Measurements from ENCODE around the gene TCEANC.

The TCEANC gene

DNA sequence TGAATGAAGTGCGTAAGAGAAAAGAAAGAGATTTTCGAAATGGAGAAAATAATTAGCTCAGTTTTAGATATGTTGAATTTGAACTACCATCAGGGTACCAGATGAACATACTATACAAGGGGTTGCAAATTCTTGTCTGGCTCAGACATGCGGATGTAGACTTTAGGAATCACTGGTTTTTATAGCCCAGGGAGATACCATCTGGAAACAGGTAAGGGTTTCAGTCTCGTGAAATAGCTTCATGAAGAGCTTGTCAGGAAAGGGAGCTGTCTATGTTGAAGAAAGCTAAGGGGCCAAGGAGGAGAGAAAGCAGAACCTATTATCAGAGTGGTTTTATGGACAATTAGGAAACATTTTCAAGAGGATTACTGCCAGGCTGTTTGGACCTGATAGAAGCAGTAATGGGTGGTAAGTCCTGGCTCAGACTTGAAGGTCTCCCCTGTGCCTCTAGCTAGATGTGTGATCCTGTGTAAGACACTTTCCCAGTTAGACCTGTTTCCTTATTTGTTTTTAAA is 42.7 kb downstream of the TCEANC start:
- no peak for ATAC-seq
- TF ChIP-seq OSR1 (CRISPR knock-in tag; IDR thresholded peaks at IDR 0.05) (no peak), ZFP30 (CRISPR knock-in tag; IDR thresholded peaks at IDR 0.05) (no peak), CSDC2 (CRISPR knock-in tag; IDR thresholded peaks at IDR 0.05) (no peak), RARB (CRISPR knock-in tag; IDR thresholded peaks at IDR 0.05) (no peak), ISL1 (CRISPR knock-in tag; IDR thresholded peaks at IDR 0.05) (no peak), ZNF8 (CRISPR knock-in tag; IDR thresholded peaks at IDR 0.05) (no peak), ARNTL (CRISPR knock-in tag; IDR thresholded peaks at IDR 0.05; ENCODE audit: borderline replicate concordance, low read depth) (no peak), PPARA (CRISPR knock-in tag; IDR thresholded peaks at IDR 0.05; ENCODE audit: borderline replicate concordance) (no peak), BACH2 (CRISPR knock-in tag; IDR thresholded peaks at IDR 0.05; ENCODE audit: borderline replicate concordance) (no peak), ZNF565 (CRISPR knock-in tag; conservative IDR thresholded peaks at IDR 0.05; ENCODE audit: low read depth) (no peak), ZNF70 (CRISPR knock-in tag; IDR thresholded peaks at IDR 0.05) (no peak), SNAI2 (CRISPR knock-in tag; IDR thresholded peaks at IDR 0.05) (no peak)
- TF ChIP-seq, protein P1, sequence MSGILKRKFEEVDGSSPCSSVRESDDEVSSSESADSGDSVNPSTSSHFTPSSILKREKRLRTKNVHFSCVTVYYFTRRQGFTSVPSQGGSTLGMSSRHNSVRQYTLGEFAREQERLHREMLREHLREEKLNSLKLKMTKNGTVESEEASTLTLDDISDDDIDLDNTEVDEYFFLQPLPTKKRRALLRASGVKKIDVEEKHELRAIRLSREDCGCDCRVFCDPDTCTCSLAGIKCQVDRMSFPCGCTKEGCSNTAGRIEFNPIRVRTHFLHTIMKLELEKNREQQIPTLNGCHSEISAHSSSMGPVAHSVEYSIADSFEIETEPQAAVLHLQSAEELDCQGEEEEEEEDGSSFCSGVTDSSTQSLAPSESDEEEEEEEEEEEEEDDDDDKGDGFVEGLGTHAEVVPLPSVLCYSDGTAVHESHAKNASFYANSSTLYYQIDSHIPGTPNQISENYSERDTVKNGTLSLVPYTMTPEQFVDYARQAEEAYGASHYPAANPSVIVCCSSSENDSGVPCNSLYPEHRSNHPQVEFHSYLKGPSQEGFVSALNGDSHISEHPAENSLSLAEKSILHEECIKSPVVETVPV (CRISPR knock-in tag; IDR thresholded peaks at IDR 0.05), result no peak
- TF ChIP-seq, protein P2, sequence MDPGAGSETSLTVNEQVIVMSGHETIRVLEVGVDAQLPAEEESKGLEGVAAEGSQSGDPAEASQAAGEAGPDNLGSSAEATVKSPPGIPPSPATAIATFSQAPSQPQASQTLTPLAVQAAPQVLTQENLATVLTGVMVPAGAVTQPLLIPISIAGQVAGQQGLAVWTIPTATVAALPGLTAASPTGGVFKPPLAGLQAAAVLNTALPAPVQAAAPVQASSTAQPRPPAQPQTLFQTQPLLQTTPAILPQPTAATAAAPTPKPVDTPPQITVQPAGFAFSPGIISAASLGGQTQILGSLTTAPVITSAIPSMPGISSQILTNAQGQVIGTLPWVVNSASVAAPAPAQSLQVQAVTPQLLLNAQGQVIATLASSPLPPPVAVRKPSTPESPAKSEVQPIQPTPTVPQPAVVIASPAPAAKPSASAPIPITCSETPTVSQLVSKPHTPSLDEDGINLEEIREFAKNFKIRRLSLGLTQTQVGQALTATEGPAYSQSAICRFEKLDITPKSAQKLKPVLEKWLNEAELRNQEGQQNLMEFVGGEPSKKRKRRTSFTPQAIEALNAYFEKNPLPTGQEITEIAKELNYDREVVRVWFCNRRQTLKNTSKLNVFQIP (CRISPR knock-in tag; IDR thresholded peaks at IDR 0.05; ENCODE audit: borderline replicate concordance, low read depth), result no peak

DNA sequence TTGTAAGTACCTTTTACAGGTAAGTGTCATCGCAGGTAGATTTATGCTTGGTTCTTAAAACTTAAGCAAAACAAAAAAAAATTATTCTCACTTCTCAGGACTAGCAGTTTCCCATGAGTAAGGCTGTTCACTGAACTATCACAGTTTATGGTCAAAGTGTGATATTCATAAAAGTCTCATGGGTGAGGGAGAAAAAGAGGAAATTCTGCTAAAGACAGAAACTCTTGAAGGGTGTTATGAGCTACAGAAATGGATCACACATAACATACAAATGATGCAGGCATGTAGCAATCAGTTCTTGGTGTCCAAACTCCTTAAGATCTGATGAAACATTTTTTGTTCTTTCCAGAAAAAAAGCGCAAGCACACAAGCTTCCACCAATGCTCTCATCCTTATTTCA is 44.5 kb downstream of the TCEANC start:
- no peak for ATAC-seq
- TF ChIP-seq ZNF70 (CRISPR knock-in tag; IDR thresholded peaks at IDR 0.05), result no peak
- no peak for TF ChIP-seq PPARA (CRISPR knock-in tag; IDR thresholded peaks at IDR 0.05; ENCODE audit: borderline replicate concordance)
- TF ChIP-seq, protein P2 (CRISPR knock-in tag; IDR thresholded peaks at IDR 0.05; ENCODE audit: borderline replicate concordance, low read depth), result no peak
- TF ChIP-seq, protein P1 (CRISPR knock-in tag; IDR thresholded peaks at IDR 0.05), result no peak
- TF ChIP-seq TCF4 (CRISPR knock-in tag; IDR thresholded peaks at IDR 0.05; ENCODE audit: borderline replicate concordance), result no peak
- TF ChIP-seq, protein P3, sequence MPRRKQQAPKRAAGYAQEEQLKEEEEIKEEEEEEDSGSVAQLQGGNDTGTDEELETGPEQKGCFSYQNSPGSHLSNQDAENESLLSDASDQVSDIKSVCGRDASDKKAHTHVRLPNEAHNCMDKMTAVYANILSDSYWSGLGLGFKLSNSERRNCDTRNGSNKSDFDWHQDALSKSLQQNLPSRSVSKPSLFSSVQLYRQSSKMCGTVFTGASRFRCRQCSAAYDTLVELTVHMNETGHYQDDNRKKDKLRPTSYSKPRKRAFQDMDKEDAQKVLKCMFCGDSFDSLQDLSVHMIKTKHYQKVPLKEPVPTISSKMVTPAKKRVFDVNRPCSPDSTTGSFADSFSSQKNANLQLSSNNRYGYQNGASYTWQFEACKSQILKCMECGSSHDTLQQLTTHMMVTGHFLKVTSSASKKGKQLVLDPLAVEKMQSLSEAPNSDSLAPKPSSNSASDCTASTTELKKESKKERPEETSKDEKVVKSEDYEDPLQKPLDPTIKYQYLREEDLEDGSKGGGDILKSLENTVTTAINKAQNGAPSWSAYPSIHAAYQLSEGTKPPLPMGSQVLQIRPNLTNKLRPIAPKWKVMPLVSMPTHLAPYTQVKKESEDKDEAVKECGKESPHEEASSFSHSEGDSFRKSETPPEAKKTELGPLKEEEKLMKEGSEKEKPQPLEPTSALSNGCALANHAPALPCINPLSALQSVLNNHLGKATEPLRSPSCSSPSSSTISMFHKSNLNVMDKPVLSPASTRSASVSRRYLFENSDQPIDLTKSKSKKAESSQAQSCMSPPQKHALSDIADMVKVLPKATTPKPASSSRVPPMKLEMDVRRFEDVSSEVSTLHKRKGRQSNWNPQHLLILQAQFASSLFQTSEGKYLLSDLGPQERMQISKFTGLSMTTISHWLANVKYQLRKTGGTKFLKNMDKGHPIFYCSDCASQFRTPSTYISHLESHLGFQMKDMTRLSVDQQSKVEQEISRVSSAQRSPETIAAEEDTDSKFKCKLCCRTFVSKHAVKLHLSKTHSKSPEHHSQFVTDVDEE (CRISPR knock-in tag; IDR thresholded peaks at IDR 0.05), result no peak
- no peak for TF ChIP-seq ZFP3 (CRISPR knock-in tag; IDR thresholded peaks at IDR 0.05)
- TF ChIP-seq BACH2 (CRISPR knock-in tag; IDR thresholded peaks at IDR 0.05; ENCODE audit: borderline replicate concordance), result no peak
- TF ChIP-seq GLIS3 (CRISPR knock-in tag; IDR thresholded peaks at IDR 0.05), result no peak
- no peak for TF ChIP-seq ZNF565 (CRISPR knock-in tag; conservative IDR thresholded peaks at IDR 0.05; ENCODE audit: low read depth)
- TF ChIP-seq OSR1 (CRISPR knock-in tag; IDR thresholded peaks at IDR 0.05), result no peak
- no peak for TF ChIP-seq ZC3H10 (CRISPR knock-in tag; IDR thresholded peaks at IDR 0.05)
- TF ChIP-seq, protein P4, sequence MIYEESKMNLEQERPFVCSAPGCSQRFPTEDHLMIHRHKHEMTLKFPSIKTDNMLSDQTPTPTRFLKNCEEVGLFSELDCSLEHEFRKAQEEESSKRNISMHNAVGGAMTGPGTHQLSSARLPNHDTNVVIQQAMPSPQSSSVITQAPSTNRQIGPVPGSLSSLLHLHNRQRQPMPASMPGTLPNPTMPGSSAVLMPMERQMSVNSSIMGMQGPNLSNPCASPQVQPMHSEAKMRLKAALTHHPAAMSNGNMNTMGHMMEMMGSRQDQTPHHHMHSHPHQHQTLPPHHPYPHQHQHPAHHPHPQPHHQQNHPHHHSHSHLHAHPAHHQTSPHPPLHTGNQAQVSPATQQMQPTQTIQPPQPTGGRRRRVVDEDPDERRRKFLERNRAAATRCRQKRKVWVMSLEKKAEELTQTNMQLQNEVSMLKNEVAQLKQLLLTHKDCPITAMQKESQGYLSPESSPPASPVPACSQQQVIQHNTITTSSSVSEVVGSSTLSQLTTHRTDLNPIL (CRISPR knock-in tag; IDR thresholded peaks at IDR 0.05; ENCODE audit: low read depth), result no peak
- no peak for TF ChIP-seq ESRRG (CRISPR knock-in tag; IDR thresholded peaks at IDR 0.05)
- no peak for TF ChIP-seq SNAI2 (CRISPR knock-in tag; IDR thresholded peaks at IDR 0.05)
- TF ChIP-seq ISL1 (CRISPR knock-in tag; IDR thresholded peaks at IDR 0.05), result no peak
- TF ChIP-seq ZNF8 (CRISPR knock-in tag; IDR thresholded peaks at IDR 0.05), result no peak
- no peak for TF ChIP-seq ARNTL (CRISPR knock-in tag; IDR thresholded peaks at IDR 0.05; ENCODE audit: borderline replicate concordance, low read depth)
- TF ChIP-seq CSDC2 (CRISPR knock-in tag; IDR thresholded peaks at IDR 0.05), result no peak
